Hepatocyte (in vitro differentiated cells): ENCODE results near the gene TCTN1. TPM values are rescaled to one million over a fixed set of nuclear protein-coding genes. Genes with fewer than 3 reads are reported as not detected.

Experiments used
- DNase-seq: peaks from one replicate; pipeline ENCODE4 v3.0.0-alpha.2; 2016; ENCODE audit warnings: low spot score
- H2AFZ ChIP-seq: fragments of 200-600 bp; sonication (generic); 2 replicates; pipeline ENCODE4 v1.6.0; 2016; ENCODE audit warnings: antibody characterized with exemption, mild to moderate bottlenecking
- H3K27ac ChIP-seq: fragments of 200-600 bp; sonication (generic); 2 replicates; pipeline ENCODE4 v1.5.1; 2016; ENCODE audit warnings: mild to moderate bottlenecking
- H3K27me3 ChIP-seq: fragments of 200-600 bp; sonication (generic); 2 replicates; pipeline ENCODE4 v1.6.1; 2016
- H3K36me3 ChIP-seq: fragments of 200-600 bp; sonication (generic); replicated peaks from 2 replicates; pipeline ENCODE4 v1.5.1; 2016; ENCODE audit warnings: low read depth; ENCODE audit not compliant: insufficient read depth
- H3K4me1 ChIP-seq: fragments of 200-600 bp; sonication (generic); 2 replicates; pipeline ENCODE4 v1.5.1; 2016; ENCODE audit warnings: mild to moderate bottlenecking, moderate library complexity; ENCODE audit not compliant: insufficient read depth
- H3K4me2 ChIP-seq: fragments of 200-600 bp; sonication (generic); 2 replicates; pipeline ENCODE4 v1.6.0; 2016
- H3K4me3 ChIP-seq: fragments of 200-600 bp; sonication (generic); 2 replicates; pipeline ENCODE4 v1.5.1; 2016; ENCODE audit warnings: mild to moderate bottlenecking
- H3K79me2 ChIP-seq: fragments of 200-600 bp; sonication (generic); 2 replicates; pipeline ENCODE4 v1.6.0; 2017; ENCODE audit warnings: mild to moderate bottlenecking
- H3K9me2 ChIP-seq: fragments of 200-600 bp; sonication (generic); replicated peaks from 2 replicates; pipeline ENCODE4 v1.6.0; 2017; ENCODE audit warnings: mild to moderate bottlenecking; ENCODE audit not compliant: insufficient read depth
- H3K9me3 ChIP-seq: fragments of 200-600 bp; sonication (generic); 2 replicates; pipeline ENCODE4 v1.5.1; 2016; ENCODE audit warnings: low read depth, mild to moderate bottlenecking
- H4K20me1 ChIP-seq: fragments of 200-600 bp; sonication (generic); 2 replicates; pipeline ENCODE4 v1.6.0; 2016; ENCODE audit warnings: mild to moderate bottlenecking; ENCODE audit not compliant: insufficient read depth, poor library complexity, severe bottlenecking
- EZH2 ChIP-seq: fragments of 200-600 bp; sonication (generic); IDR thresholded peaks from 2 replicates; pipeline ENCODE4 v1.6.1; 2016; ENCODE audit warnings: antibody characterized with exemption, mild to moderate bottlenecking, borderline replicate concordance
- EZH2phosphoT487 ChIP-seq: fragments of 200-600 bp; sonication (generic); IDR thresholded peaks from one replicate; pipeline ENCODE4 v1.6.1; 2018; ENCODE audit warnings: antibody characterized with exemption, mild to moderate bottlenecking, low read depth, moderate library complexity; ENCODE audit not compliant: unreplicated experiment, severe bottlenecking
- WGBS: methylation state at CpG from one replicate; pipeline ENCODE4 v1.1.6; 2016; ENCODE audit warnings: low lambda C conversion rate; ENCODE audit errors: missing lambda C conversion rate; 5-methylcytosine and 5-hydroxymethylcytosine counted together
- polyA plus RNA-seq: library from polyadenylated mRNA; unstranded; fragments of >200 nt; fragmentation: Nextera tagmentation; extraction: Ambion mirVana; gene quantifications from 2 replicates; pipeline ENCODE4 v1.2.1, GENCODE V29; 2016
- total RNA-seq: library from RNA; depleted of rRNA; stranded (reverse); fragments of >200 nt; gene quantifications from 2 replicates; pipeline ENCODE4 v1.2.3, GENCODE V29; 2014
- TF ChIP-seq, protein P1 (sequence below): fragments of 200-600 bp; sonication (generic); IDR thresholded peaks from 2 replicates; pipeline ENCODE4 v1.5.1; 2016; ENCODE audit warnings: antibody characterized with exemption, mild to moderate bottlenecking; ENCODE audit not compliant: poor library complexity

Gene TCTN1
- total and polyA plus RNA-seq, 2 experiments from 2014 or later, result 39.0 to 40.6 TPM

DNA sequence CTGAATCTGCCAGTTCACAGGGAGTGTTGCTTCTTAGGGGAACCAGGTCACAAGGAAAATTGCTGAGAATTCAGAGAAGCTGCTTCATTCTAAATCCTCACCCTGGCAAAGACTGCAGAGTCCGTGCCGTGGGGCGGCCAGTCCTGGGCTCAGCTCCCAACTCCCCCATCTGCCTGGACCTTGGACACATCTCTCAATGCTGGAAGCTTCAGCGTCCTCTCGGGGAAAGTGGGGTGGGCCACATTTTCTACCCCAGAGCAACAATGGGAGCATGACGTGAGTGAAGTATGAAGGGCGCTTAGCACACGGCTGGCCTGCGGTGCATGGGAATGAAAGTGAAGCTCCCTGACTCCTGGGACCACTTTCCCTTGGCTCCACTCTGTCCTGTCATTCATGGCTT, 43.8 kb downstream of the TCTN1 start:
- Histone ChIP-seq H3K79me2 (no peaks in the 10 kb centered on the region), H3K27ac (no peak overlapping the region), H3K27me3 (no peaks in the 10 kb centered on the region), H2AFZ (no peak overlapping the region), H3K36me3 (no peaks in the 10 kb centered on the region), H3K9me3 (no peaks in the 10 kb centered on the region), H3K4me2 (no peak overlapping the region), H3K4me1 (no peaks in the 10 kb centered on the region), H3K4me3 (no peak overlapping the region), H3K9me2 (no peaks in the 10 kb centered on the region), H4K20me1 (no peaks in the 10 kb centered on the region)
- DNase-seq, result no peak
- TF ChIP-seq, protein P1, sequence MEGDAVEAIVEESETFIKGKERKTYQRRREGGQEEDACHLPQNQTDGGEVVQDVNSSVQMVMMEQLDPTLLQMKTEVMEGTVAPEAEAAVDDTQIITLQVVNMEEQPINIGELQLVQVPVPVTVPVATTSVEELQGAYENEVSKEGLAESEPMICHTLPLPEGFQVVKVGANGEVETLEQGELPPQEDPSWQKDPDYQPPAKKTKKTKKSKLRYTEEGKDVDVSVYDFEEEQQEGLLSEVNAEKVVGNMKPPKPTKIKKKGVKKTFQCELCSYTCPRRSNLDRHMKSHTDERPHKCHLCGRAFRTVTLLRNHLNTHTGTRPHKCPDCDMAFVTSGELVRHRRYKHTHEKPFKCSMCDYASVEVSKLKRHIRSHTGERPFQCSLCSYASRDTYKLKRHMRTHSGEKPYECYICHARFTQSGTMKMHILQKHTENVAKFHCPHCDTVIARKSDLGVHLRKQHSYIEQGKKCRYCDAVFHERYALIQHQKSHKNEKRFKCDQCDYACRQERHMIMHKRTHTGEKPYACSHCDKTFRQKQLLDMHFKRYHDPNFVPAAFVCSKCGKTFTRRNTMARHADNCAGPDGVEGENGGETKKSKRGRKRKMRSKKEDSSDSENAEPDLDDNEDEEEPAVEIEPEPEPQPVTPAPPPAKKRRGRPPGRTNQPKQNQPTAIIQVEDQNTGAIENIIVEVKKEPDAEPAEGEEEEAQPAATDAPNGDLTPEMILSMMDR, result no peak
- TF ChIP-seq EZH2phosphoT487 (no peak), EZH2 (no peak)
- WGBS, result 88% methylated on average over 9 of the region's 9 CpGs

DNA sequence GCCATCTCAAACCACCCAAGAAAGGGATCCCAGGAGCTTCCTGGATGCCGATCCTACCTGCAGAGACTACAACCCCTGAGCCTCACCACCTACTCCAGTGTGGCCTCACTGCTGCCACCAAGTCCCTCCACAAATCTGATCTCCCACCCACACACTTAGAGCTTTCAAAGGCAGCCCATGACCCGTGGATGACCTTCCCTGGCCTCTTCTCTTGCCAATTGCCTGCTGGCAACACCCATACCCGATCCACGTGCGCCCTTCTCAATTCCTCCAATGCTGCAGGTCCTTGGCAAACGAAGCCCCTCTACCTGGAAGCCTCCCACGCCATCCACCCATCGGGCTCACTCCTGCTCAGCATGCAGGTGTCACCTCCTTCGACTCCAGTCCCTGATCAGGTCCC, 44.3 kb downstream of the TCTN1 start:
- Histone ChIP-seq H3K9me3 (no peaks in the 10 kb centered on the region), H4K20me1 (no peaks in the 10 kb centered on the region), H3K27ac (no peak overlapping the region), H3K9me2 (no peaks in the 10 kb centered on the region), H3K79me2 (no peaks in the 10 kb centered on the region), H2AFZ (no peak overlapping the region), H3K27me3 (no peaks in the 10 kb centered on the region), H3K4me2 (no peak overlapping the region), H3K4me1 (no peaks in the 10 kb centered on the region), H3K36me3 (no peaks in the 10 kb centered on the region), H3K4me3 (no peak overlapping the region)
- no peak for DNase-seq
- WGBS, result 90% methylated on average over 8 of the region's 9 CpGs
- no peak for TF ChIP-seq EZH2

DNA sequence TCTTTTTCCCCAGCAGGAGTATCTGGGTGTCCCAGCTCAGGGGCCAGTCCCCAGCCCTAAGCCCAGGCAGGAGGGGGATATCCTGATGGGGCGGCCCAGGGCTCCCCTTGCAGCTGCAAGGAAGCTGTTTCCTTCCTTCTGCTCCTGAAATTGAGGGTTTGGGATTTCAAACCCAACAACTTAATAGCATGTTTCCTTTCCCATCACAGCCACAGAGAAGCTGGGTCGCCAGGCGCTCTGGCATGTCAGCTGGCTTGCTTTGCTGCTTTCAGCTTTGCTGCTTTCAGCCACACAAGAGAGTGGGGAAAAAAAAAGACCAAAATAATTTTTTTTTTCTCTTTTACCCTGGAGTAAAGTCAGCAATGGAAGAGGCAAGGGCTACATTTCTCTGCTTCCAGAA, 44.9 kb downstream of the TCTN1 start:
- Histone ChIP-seq H3K4me2 (no peak overlapping the region), H3K36me3 (no peaks in the 10 kb centered on the region), H3K27ac (no peak overlapping the region), H3K27me3 (no peaks in the 10 kb centered on the region), H3K9me3 (no peaks in the 10 kb centered on the region), H3K9me2 (no peaks in the 10 kb centered on the region), H2AFZ (no peak overlapping the region), H4K20me1 (no peaks in the 10 kb centered on the region), H3K79me2 (no peaks in the 10 kb centered on the region), H3K4me1 (no peaks in the 10 kb centered on the region), H3K4me3 (no peak overlapping the region)
- TF ChIP-seq, protein P1, result no peak
- TF ChIP-seq EZH2phosphoT487 (no peak), EZH2 (no peak)
- no peak for DNase-seq
- 86% methylated on average over 3 of the region's 3 CpGs for WGBS

DNA sequence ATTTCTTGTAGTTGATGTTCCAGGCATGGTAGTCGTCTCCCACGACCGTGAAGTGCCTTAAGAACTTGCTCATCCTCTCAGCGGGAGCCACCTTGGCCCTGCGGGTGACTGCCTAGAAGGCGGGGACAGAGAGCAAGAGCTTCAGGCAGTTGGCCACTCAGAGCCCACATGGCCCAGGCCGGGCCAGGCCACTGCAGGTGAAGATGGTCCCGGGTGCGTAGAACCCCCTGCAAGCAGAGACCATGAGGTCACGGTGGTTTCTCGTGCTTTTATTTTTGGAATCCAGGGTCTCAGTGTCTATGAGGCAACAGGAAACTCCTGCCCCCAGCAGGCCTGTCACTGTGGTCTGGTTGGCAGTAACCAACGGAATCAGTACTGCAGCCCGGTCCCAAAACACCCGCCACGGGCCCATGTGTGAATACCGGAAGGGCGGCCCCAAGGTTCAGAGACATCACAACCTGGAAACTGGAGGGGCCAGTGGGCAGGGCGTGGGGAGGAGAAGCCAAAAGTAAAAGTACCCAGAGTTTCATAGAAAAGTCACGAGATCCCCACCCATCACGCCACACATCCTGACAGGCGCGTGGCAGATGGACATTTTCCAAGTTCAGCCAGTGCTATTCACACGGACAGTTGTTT, 47.5 kb downstream of the TCTN1 start:
- no peak overlapping the region for H2AFZ ChIP-seq
- 88% methylated on average over 22 of the region's 23 CpGs for WGBS
- no peak overlapping the region for H3K4me2 ChIP-seq
- DNase-seq, result no peak
- H4K20me1 ChIP-seq, result no peaks in the 10 kb centered on the region
- H3K9me3 ChIP-seq, result no peaks in the 10 kb centered on the region
- H3K27me3 ChIP-seq, result no peaks in the 10 kb centered on the region
- H3K36me3 ChIP-seq, result no peaks in the 10 kb centered on the region
- no peak overlapping the region for H3K4me3 ChIP-seq
- H3K9me2 ChIP-seq, result no peaks in the 10 kb centered on the region
- no peak for TF ChIP-seq EZH2phosphoT487
- H3K79me2 ChIP-seq, result no peaks in the 10 kb centered on the region
- no peaks in the 10 kb centered on the region for H3K4me1 ChIP-seq
- H3K27ac ChIP-seq, result no peak overlapping the region
